K562 (cell line): Measurements from ENCODE around the gene CENPT. TPM values are rescaled to one million over a fixed set of nuclear protein-coding genes. Genes with fewer than 3 reads are reported as not detected.

Experiments
- CBX2 ChIP-seq: fragments of 200-600 bp; sonication (generic); IDR thresholded peaks from one replicate; pipeline ENCODE4 v1.6.1; 2012; ENCODE audit warnings: mild to moderate bottlenecking, low read length, inconsistent platforms; ENCODE audit not compliant: insufficient read depth, poor library complexity, severe bottlenecking
- EHMT2 ChIP-seq: fragments of 450-650 bp; IDR thresholded peaks from 2 replicates; pipeline ENCODE4 v1.6.1; 2018; ENCODE audit warnings: antibody characterized with exemption
- ETV6 ChIP-seq, 3 experiments: fragments of 150-350 bp in 1 of 3; sonication (generic) in 1 of 3; formaldehyde crosslinking in 1 of 3; IDR thresholded peaks; 2 replicates each; pipeline versions ENCODE4 v1.6.1 to v1.8.0; 2014 to 2022; ENCODE audit warnings: borderline replicate concordance in 2 of 3, low read depth in 2 of 3, antibody characterized with exemption in 1 of 3, low read length in 1 of 3, mild to moderate bottlenecking in 1 of 3, missing genetic modification reagents in 1 of 3
- FOSL1 ChIP-seq: fragments of 200-800 bp; sonication (Bioruptor generic); conservative IDR thresholded peaks from 2 replicates; pipeline ENCODE4 v1.6.1; 2016; ENCODE audit warnings: missing genetic modification characterization, missing compliant biosample characterization
- FOXJ2 ChIP-seq: fragments of 200-800 bp; sonication (Bioruptor generic); IDR thresholded peaks from 2 replicates; pipeline ENCODE4 v1.6.1; 2016; ENCODE audit warnings: missing genetic modification characterization, missing compliant biosample characterization
- FOXJ3 ChIP-seq: sonication (generic); formaldehyde crosslinking; IDR thresholded peaks from 2 replicates; pipeline ENCODE4 v1.4.0; 2020; ENCODE audit warnings: mild to moderate bottlenecking, missing genetic modification reagents
- HDAC8 ChIP-seq: fragments of 450-650 bp; IDR thresholded peaks from 2 replicates; pipeline ENCODE4 v1.6.1; 2016; ENCODE audit warnings: mild to moderate bottlenecking, missing genetic modification characterization, moderate library complexity, missing compliant biosample characterization
- HLTF ChIP-seq: fragments of 450-650 bp; IDR thresholded peaks from 2 replicates; pipeline ENCODE4 v1.6.1; 2016
- HMGN3 ChIP-seq: IDR thresholded peaks from 2 replicates; pipeline ENCODE4 v1.6.1; 2011; ENCODE audit warnings: borderline replicate concordance, low read depth, mild to moderate bottlenecking, mixed read lengths, low read length; ENCODE audit not compliant: insufficient read length; ENCODE audit errors: extremely low read depth
- KDM2B ChIP-seq: fragments of 250-450 bp; sonication (Bioruptor Pico); IDR thresholded peaks from 2 replicates; pipeline ENCODE4 v1.8.0; 2021; ENCODE audit warnings: mild to moderate bottlenecking, moderate library complexity
- NFYB ChIP-seq: IDR thresholded peaks from 2 replicates; pipeline ENCODE4 v1.6.1; 2011; ENCODE audit warnings: mild to moderate bottlenecking, moderate library complexity; ENCODE audit not compliant: insufficient read length; ENCODE audit errors: extremely low read depth
- NR2C1 ChIP-seq, 2 experiments: fragments of 450-650 bp; IDR thresholded peaks; 2 replicates each; pipeline ENCODE4 v1.6.1; 2017; ENCODE audit warnings: mild to moderate bottlenecking in 2 of 2, antibody characterized with exemption in 1 of 2, inconsistent platforms in 1 of 2, missing compliant biosample characterization in 1 of 2, missing genetic modification characterization in 1 of 2
- PHB ChIP-seq: fragments of 250-450 bp; sonication (Bioruptor Pico); IDR thresholded peaks from 2 replicates; pipeline ENCODE4 v1.5.0; 2021
- PML ChIP-seq: IDR thresholded peaks from 2 replicates; pipeline ENCODE4 v1.6.1; 2012; ENCODE audit warnings: low read length, inconsistent platforms
- PRDM10 ChIP-seq: fragments of 450-650 bp; IDR thresholded peaks from 2 replicates; pipeline ENCODE4 v1.6.1; 2018; ENCODE audit not compliant: partially characterized antibody
- RBBP5 ChIP-seq: fragments of 200-600 bp; sonication (generic); IDR thresholded peaks from 2 replicates; pipeline ENCODE4 v1.6.1; 2012; ENCODE audit warnings: borderline replicate concordance, mild to moderate bottlenecking, low read length, control low read depth, inconsistent platforms; ENCODE audit not compliant: insufficient read depth, poor library complexity, severe bottlenecking
- RNF2 ChIP-seq: sonication (generic); IDR thresholded peaks from 2 replicates; pipeline ENCODE4 v1.6.1; 2016
- SAFB ChIP-seq: fragments of 200-400 bp; formaldehyde crosslinking; IDR thresholded peaks from 2 replicates; pipeline ENCODE4 v1.6.1; 2017; ENCODE audit warnings: low read depth, low read length, borderline replicate concordance
- SFPQ ChIP-seq: fragments of 200-400 bp; formaldehyde crosslinking; IDR thresholded peaks from 2 replicates; pipeline ENCODE4 v1.6.1; 2017; ENCODE audit warnings: mild to moderate bottlenecking, low read depth, low read length, moderate library complexity
- ZNF224 ChIP-seq: sonication (generic); formaldehyde crosslinking; IDR thresholded peaks from 2 replicates; pipeline ENCODE4 v1.8.0; 2022; ENCODE audit warnings: mild to moderate bottlenecking, missing genetic modification reagents
- ZNF512 ChIP-seq: IDR thresholded peaks from 2 replicates; pipeline ENCODE4 v1.6.1; 2016; ENCODE audit warnings: missing genetic modification characterization, missing compliant biosample characterization
- polyA plus RNA-seq, 8 experiments: library from polyadenylated mRNA; depleted of rRNA in 4 of 8; stranded (reverse) in 5 of 8; unstranded in 3 of 8; fragments of >200 nt; fragmentation: Nextera tagmentation in 2 of 8; fragmentation: Illumina TruSeq in 1 of 8; extraction: Ambion mirVana in 2 of 8; extraction: Trizol in 1 of 8; gene quantifications; 2 replicates each; pipeline versions ENCODE4 v1.2.1 to v1.2.3, GENCODE V29; 2011 to 2014; ENCODE audit warnings: inconsistent platforms in 1 of 8, missing spikeins in 1 of 8
- total RNA-seq, 7 experiments: library from RNA; depleted of rRNA in 6 of 7; stranded (reverse); fragments of >200 nt in 6 of 7; fragmentation: Illumina TruSeq in 2 of 7; extraction: Trizol in 2 of 7; gene quantifications; 2 replicates each; pipeline versions ENCODE4 v1.2.1 to v1.2.3, GENCODE V29; 2011 to 2021; ENCODE audit warnings: low replicate concordance in 1 of 7

Gene CENPT
- total and polyA plus RNA-seq, 9 of the 15 experiments (the other 6 are each of a cell fraction or from before 2014, with no cell fraction given): 3.6 to 94.2 (median 44.1) TPM

GRCh38 chr16:67841198-67841815 is 6.2 kb downstream of the CENPT start (continued):
- TF ChIP-seq PRDM10 (peak; percentile 89), SAFB (no peak), NR2C1 (IDR thresholded peaks at IDR 0.05) (no peak), NR2C1 (tag; IDR thresholded peaks at IDR 0.05) (no peak), HDAC8 (no peak), CBX2 (no peak), ZNF512 (no peak), RBBP5 (no peak), PHB (CRISPR knock-in tag) (no peak), RNF2 (no peak), KDM2B (CRISPR knock-in tag) (no peak), FOXJ3 (CRISPR knock-in tag) (no peak), HMGN3 (no peak), PML (no peak), FOSL1 (no peak), EHMT2 (0 out of 2 replicates have a peak, but pooled peaks have one; percentile 7), FOXJ2 (tag) (peak; percentile 48; the same call in 1 of the 2 replicates), HLTF (no peak), ZNF224 (CRISPR knock-in tag) (no peak), SFPQ (no peak), ETV6 (IDR thresholded peaks at IDR 0.05; ENCODE audit: borderline replicate concordance in 1 of 2, low read depth in 2 of 2, low read length in 1 of 2) (no peak), ETV6 (CRISPR knock-in tag; IDR thresholded peaks at IDR 0.05; ENCODE audit: borderline replicate concordance) (no peak), NFYB (no peak)
